ENCODE measurements around the gene HPGD.

DNA sequence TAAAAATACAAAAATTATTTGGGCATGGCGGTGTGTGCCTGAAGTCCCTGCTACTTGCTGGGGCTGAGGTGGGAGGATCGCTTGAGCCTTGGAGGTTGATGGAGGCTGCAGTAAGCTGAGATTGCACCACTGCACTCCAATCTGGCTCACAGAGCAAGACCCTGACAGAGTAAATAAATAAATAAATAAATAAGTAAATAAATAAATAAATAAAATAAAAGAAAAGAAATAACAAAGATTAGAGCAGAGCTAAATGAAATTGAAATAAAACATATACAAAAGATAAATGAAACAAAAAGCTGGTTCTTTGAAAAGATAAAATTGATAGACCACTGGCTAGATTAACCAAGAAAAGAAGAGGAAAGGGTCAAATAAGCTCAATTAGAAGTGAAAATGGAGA, 43.1 kb downstream of the HPGD start:
- TF ChIP-seq POLR2A (IDR thresholded peaks at IDR 0.05; ENCODE audit: low read length) (no peak), GATA1 (IDR thresholded peaks at IDR 0.05; ENCODE audit: low read depth, low read length) (no peak)

All from erythroblast (primary cell).